ENCODE data around the gene KRTAP8-1. TPM values are rescaled to one million over a fixed set of nuclear protein-coding genes. Genes with fewer than 3 reads are reported as not detected.

The KRTAP8-1 gene, protein sequence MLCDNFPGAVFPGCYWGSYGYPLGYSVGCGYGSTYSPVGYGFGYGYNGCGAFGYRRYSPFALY
- total RNA-seq, result not detected in 2 replicates

- no peak for DNase-seq (ENCODE audit: low read depth)
- TF ChIP-seq, protein P1, sequence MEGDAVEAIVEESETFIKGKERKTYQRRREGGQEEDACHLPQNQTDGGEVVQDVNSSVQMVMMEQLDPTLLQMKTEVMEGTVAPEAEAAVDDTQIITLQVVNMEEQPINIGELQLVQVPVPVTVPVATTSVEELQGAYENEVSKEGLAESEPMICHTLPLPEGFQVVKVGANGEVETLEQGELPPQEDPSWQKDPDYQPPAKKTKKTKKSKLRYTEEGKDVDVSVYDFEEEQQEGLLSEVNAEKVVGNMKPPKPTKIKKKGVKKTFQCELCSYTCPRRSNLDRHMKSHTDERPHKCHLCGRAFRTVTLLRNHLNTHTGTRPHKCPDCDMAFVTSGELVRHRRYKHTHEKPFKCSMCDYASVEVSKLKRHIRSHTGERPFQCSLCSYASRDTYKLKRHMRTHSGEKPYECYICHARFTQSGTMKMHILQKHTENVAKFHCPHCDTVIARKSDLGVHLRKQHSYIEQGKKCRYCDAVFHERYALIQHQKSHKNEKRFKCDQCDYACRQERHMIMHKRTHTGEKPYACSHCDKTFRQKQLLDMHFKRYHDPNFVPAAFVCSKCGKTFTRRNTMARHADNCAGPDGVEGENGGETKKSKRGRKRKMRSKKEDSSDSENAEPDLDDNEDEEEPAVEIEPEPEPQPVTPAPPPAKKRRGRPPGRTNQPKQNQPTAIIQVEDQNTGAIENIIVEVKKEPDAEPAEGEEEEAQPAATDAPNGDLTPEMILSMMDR (IDR thresholded peaks at IDR 0.05; ENCODE audit: insufficient read depth, low read depth, low read length), result no peak
- no peak within 1 kb of the TSS for H3K4me3 ChIP-seq (ENCODE audit: low read depth, low read length)
These were observed at the start of gene KRTAP8-1 for GRCh38 chr21:30813174-30813573. KRTAP8-1 (minus strand) TSS chr21:30813274; CDS start chr21:30813220, 54 bp downstream.

- TF ChIP-seq, protein P1 (IDR thresholded peaks at IDR 0.05; ENCODE audit: insufficient read depth, low read depth, low read length), result no peak
- DNase-seq (ENCODE audit: low read depth), result no peak
- no peak overlapping the region for H3K4me3 ChIP-seq (ENCODE audit: low read depth, low read length)
These were observed 34.8 kb upstream of the KRTAP8-1 start for GRCh38 chr21:30847627-30848500.

DNA sequence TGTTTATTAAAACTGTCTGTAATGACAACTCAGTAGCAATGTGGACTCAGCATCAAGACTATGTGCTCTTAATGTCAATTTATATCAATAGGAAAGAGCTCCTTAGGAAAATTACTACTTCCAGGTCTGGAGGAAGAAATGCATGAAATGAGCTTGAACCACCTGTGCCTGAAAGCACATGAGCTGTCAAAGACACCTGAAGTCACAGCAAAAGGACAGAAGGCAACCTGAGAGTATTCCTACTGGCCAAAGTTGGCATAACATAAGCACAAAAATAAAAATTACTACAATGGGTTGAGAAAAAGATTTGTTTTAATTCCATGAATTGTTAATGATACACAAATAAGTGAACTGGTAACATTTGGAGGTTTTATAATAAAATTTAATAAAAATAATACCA lies 29.9 kb upstream of the KRTAP8-1 start:
- no peak overlapping the region for H3K4me3 ChIP-seq (ENCODE audit: low read depth, low read length)
- no peak for DNase-seq (ENCODE audit: low read depth)
- TF ChIP-seq, protein P1 (IDR thresholded peaks at IDR 0.05; ENCODE audit: insufficient read depth, low read depth, low read length), result no peak

GRCh38 chr21:30839304-30839703 lies 26.2 kb upstream of the KRTAP8-1 start:
- H3K4me3 ChIP-seq (ENCODE audit: low read depth, low read length), result no peak overlapping the region
- TF ChIP-seq, protein P1 (IDR thresholded peaks at IDR 0.05; ENCODE audit: insufficient read depth, low read depth, low read length), result no peak
- no peak for DNase-seq (ENCODE audit: low read depth)

GRCh38 chr21:30838536-30838935 lies 25.5 kb upstream of the KRTAP8-1 start:
- DNase-seq (ENCODE audit: low read depth), result no peak
- H3K4me3 ChIP-seq (ENCODE audit: low read depth, low read length), result no peak overlapping the region
- TF ChIP-seq, protein P1 (IDR thresholded peaks at IDR 0.05; ENCODE audit: insufficient read depth, low read depth, low read length), result no peak

DNA sequence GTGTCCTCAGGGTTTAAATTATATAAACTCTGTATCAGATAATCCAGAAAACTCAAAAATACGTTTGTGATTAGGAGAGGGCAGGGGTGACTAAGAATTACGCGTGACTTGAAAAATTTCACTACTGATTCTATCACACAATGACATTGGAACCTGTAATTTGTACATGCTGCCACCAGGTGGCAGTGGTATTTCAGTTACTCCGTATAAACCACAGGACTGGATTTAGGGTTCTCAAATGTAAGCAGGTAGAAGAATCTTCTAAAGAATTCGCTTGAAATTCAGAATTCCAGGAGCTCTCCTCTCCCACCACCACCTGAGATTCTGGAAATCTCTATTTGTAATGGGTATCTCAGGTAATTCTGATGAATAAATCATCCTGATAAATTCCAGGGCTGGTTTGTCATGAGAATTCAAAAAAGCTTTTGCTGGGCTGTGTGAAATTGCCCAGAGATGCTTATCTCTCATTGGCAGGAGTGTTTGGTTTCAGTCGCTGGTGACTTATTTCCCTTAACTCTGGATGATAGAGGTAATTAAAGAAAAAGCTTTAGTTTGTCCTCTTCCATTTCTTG lies 18.2 kb upstream of the KRTAP8-1 start:
- no peak for DNase-seq (ENCODE audit: low read depth)
- TF ChIP-seq, protein P1 (IDR thresholded peaks at IDR 0.05; ENCODE audit: insufficient read depth, low read depth, low read length), result peak; percentile 25
- no peak overlapping the region for H3K4me3 ChIP-seq (ENCODE audit: low read depth, low read length)
